ENCODE data around the gene FBXO24.

DNA sequence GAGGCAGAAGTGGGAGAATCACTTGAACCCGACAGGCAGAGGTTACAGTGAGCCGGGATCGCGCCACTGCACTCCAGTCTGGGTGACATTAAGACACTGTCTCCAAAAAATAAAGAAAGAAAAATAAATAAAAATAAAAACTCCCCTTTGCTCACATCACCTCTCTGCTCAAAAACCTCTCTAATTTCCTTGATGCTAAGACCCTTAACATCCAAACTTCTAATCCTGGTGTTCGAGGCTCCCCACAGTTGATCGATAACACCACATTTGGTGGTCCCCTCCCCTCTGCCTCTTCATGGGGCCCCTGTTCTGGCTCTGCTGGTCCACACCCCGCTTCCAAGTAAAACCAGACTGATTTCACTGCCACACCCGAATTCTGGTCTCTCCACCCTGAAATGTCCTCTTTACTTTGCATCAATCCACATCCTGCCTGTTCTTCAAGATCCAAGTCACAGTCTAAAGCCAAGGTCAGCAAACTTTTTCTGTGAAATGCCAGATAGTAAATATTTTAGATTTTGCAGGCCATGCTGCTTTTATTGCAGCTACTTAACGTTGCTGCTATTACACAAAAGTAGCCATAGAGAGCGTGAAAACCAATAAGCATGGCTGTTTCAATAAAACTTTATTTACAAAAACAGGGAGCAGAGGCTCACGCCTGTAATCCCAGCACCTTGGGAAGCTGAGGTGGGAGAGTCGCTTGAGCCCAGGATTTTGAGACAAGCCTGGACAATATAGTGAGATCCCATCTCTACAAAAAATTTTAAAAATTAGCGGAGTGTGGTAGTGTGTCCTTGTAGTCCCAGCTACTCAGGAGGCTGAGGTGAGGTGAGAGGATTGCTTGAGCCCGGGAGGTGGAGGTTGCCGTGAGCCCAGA is 38.1 kb downstream of the FBXO24 start:
- no peak for TF ChIP-seq EP300 (IDR thresholded peaks at IDR 0.05)
- no peak for TF ChIP-seq POLR2A (IDR thresholded peaks at IDR 0.05)
- TF ChIP-seq, protein P1, sequence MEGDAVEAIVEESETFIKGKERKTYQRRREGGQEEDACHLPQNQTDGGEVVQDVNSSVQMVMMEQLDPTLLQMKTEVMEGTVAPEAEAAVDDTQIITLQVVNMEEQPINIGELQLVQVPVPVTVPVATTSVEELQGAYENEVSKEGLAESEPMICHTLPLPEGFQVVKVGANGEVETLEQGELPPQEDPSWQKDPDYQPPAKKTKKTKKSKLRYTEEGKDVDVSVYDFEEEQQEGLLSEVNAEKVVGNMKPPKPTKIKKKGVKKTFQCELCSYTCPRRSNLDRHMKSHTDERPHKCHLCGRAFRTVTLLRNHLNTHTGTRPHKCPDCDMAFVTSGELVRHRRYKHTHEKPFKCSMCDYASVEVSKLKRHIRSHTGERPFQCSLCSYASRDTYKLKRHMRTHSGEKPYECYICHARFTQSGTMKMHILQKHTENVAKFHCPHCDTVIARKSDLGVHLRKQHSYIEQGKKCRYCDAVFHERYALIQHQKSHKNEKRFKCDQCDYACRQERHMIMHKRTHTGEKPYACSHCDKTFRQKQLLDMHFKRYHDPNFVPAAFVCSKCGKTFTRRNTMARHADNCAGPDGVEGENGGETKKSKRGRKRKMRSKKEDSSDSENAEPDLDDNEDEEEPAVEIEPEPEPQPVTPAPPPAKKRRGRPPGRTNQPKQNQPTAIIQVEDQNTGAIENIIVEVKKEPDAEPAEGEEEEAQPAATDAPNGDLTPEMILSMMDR (IDR thresholded peaks at IDR 0.05): no peak
